ENCODE data around the gene CLRN1. TPM values are rescaled to one million over a fixed set of nuclear protein-coding genes. Genes with fewer than 3 reads are reported as not detected.

CLRN1 gene
- polyA plus RNA-seq, 3 donors = not detected

GRCh38 chr3:150933473-150933995 lies 39.0 kb downstream of the CLRN1 start:
- no peak overlapping the region for H3K9ac ChIP-seq (ENCODE audit: insufficient read depth, low read length, poor library complexity, severe bottlenecking)
- TF ChIP-seq, protein P1, sequence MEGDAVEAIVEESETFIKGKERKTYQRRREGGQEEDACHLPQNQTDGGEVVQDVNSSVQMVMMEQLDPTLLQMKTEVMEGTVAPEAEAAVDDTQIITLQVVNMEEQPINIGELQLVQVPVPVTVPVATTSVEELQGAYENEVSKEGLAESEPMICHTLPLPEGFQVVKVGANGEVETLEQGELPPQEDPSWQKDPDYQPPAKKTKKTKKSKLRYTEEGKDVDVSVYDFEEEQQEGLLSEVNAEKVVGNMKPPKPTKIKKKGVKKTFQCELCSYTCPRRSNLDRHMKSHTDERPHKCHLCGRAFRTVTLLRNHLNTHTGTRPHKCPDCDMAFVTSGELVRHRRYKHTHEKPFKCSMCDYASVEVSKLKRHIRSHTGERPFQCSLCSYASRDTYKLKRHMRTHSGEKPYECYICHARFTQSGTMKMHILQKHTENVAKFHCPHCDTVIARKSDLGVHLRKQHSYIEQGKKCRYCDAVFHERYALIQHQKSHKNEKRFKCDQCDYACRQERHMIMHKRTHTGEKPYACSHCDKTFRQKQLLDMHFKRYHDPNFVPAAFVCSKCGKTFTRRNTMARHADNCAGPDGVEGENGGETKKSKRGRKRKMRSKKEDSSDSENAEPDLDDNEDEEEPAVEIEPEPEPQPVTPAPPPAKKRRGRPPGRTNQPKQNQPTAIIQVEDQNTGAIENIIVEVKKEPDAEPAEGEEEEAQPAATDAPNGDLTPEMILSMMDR (IDR thresholded peaks at IDR 0.05) = no peak
- H3K4me3 ChIP-seq (replicated peaks in 1 of 3; ENCODE audit: low read depth in 2 of 3, low read length in 3 of 3) = no peak overlapping the region
- no peaks in the 10 kb centered on the region for H3K9me3 ChIP-seq (replicated peaks in 1 of 2; ENCODE audit: control insufficient read depth in 1 of 2, insufficient read depth in 1 of 2, low read length in 2 of 2)
- H2AFZ ChIP-seq (ENCODE audit: insufficient read depth, low read depth, low read length, poor library complexity, severe bottlenecking) = no peak overlapping the region
- H3K4me1 ChIP-seq (ENCODE audit: control insufficient read depth in 1 of 2, insufficient read depth in 2 of 2, low read length in 2 of 2) = no peaks in the 10 kb centered on the region
- H3K4me3 Mint-ChIP-seq = no peak overlapping the region
- no peaks in the 10 kb centered on the region for H3K36me3 Mint-ChIP-seq
- no peak overlapping the region for H3K27ac Mint-ChIP-seq
- H3K27ac ChIP-seq (ENCODE audit: low read depth in 1 of 2, low read length in 2 of 2) = no peak overlapping the region
- H4K20me1 ChIP-seq (ENCODE audit: insufficient read depth, low read length) = no peaks in the 10 kb centered on the region
- no peak overlapping the region for H3K4me2 ChIP-seq (replicated peaks; ENCODE audit: extremely low read depth, low read length, poor library complexity, severe bottlenecking)
- no peaks in the 10 kb centered on the region for H3K79me2 ChIP-seq (ENCODE audit: insufficient read depth, low read length)
- H3K36me3 ChIP-seq (replicated peaks in 1 of 2; ENCODE audit: control insufficient read depth in 1 of 2, insufficient read depth in 2 of 2, low read length in 2 of 2) = no peaks in the 10 kb centered on the region
- H3K9me3 Mint-ChIP-seq = peaks cover 0 to 4% (median under 1%) of the 10 kb centered on the region in 7 donors
- H3K27me3 ChIP-seq (ENCODE audit: control insufficient read depth in 2 of 2, insufficient read depth in 2 of 2, low read length in 2 of 2) = no peaks in the 10 kb centered on the region
- WGBS (ENCODE audit: insufficient coverage) = no CpG with 5 or more reads among the region's 1 CpG
- no peaks in the 10 kb centered on the region for H3K4me1 Mint-ChIP-seq
- intact Hi-C loops (cut with micrococcal nuclease) = no loop called here
- no peak for DNase-seq
- H3K27me3 Mint-ChIP-seq (ENCODE audit: low read depth in 3 of 3) = peaks cover 1 to 4% (median 3%) of the 10 kb centered on the region in 3 donors

DNA sequence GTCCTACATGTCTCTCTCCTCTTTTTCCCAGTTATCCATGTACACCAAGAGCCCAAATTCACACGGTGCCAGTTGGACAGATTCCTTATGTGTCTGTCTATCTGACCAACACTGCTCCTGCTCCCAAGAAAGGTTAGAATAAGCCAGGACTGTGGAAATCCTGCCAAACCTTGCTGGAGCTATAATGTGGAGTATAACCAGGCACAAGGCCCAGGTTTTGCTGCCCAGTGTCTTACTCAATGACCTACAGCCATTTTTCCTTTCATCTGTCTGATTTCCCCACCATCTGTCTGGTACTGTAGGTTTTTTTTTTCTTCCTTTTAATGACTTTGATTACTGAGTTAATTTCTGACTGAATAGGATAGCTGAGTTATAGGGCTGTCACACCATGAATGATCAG lies 40.8 kb downstream of the CLRN1 start:
- no peaks in the 10 kb centered on the region for H4K20me1 ChIP-seq (ENCODE audit: insufficient read depth, low read length)
- TF ChIP-seq, protein P1 (IDR thresholded peaks at IDR 0.05) = no peak
- no peak overlapping the region for H3K4me3 ChIP-seq (replicated peaks in 1 of 3; ENCODE audit: low read depth in 2 of 3, low read length in 3 of 3)
- H3K27ac ChIP-seq (ENCODE audit: low read depth in 1 of 2, low read length in 2 of 2) = no peak overlapping the region
- no peak for DNase-seq
- no peak overlapping the region for H3K4me2 ChIP-seq (replicated peaks; ENCODE audit: extremely low read depth, low read length, poor library complexity, severe bottlenecking)
- H3K27ac Mint-ChIP-seq = no peak overlapping the region
- H3K9ac ChIP-seq (ENCODE audit: insufficient read depth, low read length, poor library complexity, severe bottlenecking) = no peak overlapping the region
- H3K27me3 ChIP-seq (ENCODE audit: control insufficient read depth in 2 of 2, insufficient read depth in 2 of 2, low read length in 2 of 2) = no peaks in the 10 kb centered on the region
- H2AFZ ChIP-seq (ENCODE audit: insufficient read depth, low read depth, low read length, poor library complexity, severe bottlenecking) = no peak overlapping the region
- H3K9me3 Mint-ChIP-seq = peaks cover 0 to 5% (median 2%) of the 10 kb centered on the region in 7 donors
- no peaks in the 10 kb centered on the region for H3K36me3 ChIP-seq (replicated peaks in 1 of 2; ENCODE audit: control insufficient read depth in 1 of 2, insufficient read depth in 2 of 2, low read length in 2 of 2)
- no peaks in the 10 kb centered on the region for H3K79me2 ChIP-seq (ENCODE audit: insufficient read depth, low read length)
- no peaks in the 10 kb centered on the region for H3K36me3 Mint-ChIP-seq
- no peaks in the 10 kb centered on the region for H3K9me3 ChIP-seq (replicated peaks in 1 of 2; ENCODE audit: control insufficient read depth in 1 of 2, insufficient read depth in 1 of 2, low read length in 2 of 2)
- no CpG with 5 or more reads among the region's 1 CpG for WGBS (ENCODE audit: insufficient coverage)
- H3K4me1 Mint-ChIP-seq = no peaks in the 10 kb centered on the region
- intact Hi-C loops (cut with micrococcal nuclease) = no loop called here
- H3K27me3 Mint-ChIP-seq (ENCODE audit: low read depth in 3 of 3) = peaks cover 1 to 4% (median 3%) of the 10 kb centered on the region in 3 donors
- H3K4me1 ChIP-seq (ENCODE audit: control insufficient read depth in 1 of 2, insufficient read depth in 2 of 2, low read length in 2 of 2) = no peaks in the 10 kb centered on the region
- H3K4me3 Mint-ChIP-seq = no peak overlapping the region
